GM12878 (cell line): ENCODE results near the gene PCYT1B. TPM values are rescaled to one million over a fixed set of nuclear protein-coding genes. Genes with fewer than 3 reads are reported as not detected.

ENCODE experiments used
- ATAC-seq: fragments of 200-7000 bp; cut with Tn5 transposase; 3 replicates; pipeline ENCODE4 v1.9.1; 2020; ENCODE audit warnings: mild to moderate bottlenecking, moderate library complexity
- BruUV-seq: library from RNA; stranded (reverse); fragments of 400-500 nt; replicated peaks from 2 replicates; lab custom pipeline; 2021; lab: Mats Ljungman, UMichigan
- CTCF ChIA-PET: fragments of 300-600 bp; sonication (Branson Sonifier 250); formaldehyde crosslinking; extraction: SDS; loops from one replicate; lab custom pipeline; 2021; ENCODE audit warnings: inconsistent platforms; lab: Yijun Ruan, JAX
- POLR2A ChIA-PET: fragments of 350-600 bp; formaldehyde crosslinking; extraction: SDS; loops from one replicate; lab custom pipeline; 2021; ENCODE audit warnings: inconsistent platforms; lab: Charles Lee
- RAD21 ChIA-PET: fragments of 300-600 bp; sonication (Branson Sonifier 250); formaldehyde crosslinking; loops from one replicate; lab custom pipeline; 2023; ENCODE audit warnings: antibody characterized with exemption; ENCODE audit not compliant: unreplicated experiment; lab: Charles Lee
- SMC1A ChIA-PET: fragments of 300-600 bp; sonication (Branson Sonifier 250); formaldehyde crosslinking; loops from one replicate; lab custom pipeline; 2023; ENCODE audit not compliant: unreplicated experiment, uncharacterized antibody; lab: Charles Lee
- DNase-seq: peaks from one replicate; pipeline ENCODE4 v3.0.0-alpha.2; 2011; ENCODE audit warnings: low read depth, low spot score
- FAIRE-seq: peaks from 3 replicates; lab custom pipeline; 2011; peaks lifted over from hg19 to GRCh38; lab: Jason Lieb, UNC
- H2AFZ ChIP-seq: 2 replicates; pipeline ENCODE4 v1.6.0; 2011; ENCODE audit warnings: low read depth, low read length, control low read depth; ENCODE audit not compliant: control insufficient read depth
- H3K27ac ChIP-seq: 2 replicates; pipeline ENCODE4 v1.5.1; 2011; ENCODE audit warnings: control low read depth; ENCODE audit not compliant: control insufficient read depth, insufficient read depth
- H3K27me3 ChIP-seq, 2 experiments: replicated peaks in 1 of 2; 2 replicates each; pipeline versions ENCODE4 v1.6.0 to v1.6.1; 2011; ENCODE audit warnings: low read length in 1 of 2; ENCODE audit not compliant: control insufficient read depth in 2 of 2, insufficient read depth in 2 of 2
- H3K36me3 ChIP-seq, 2 experiments: 2 replicates each; pipeline ENCODE4 v1.5.1; 2011; ENCODE audit warnings: low read length in 1 of 2; ENCODE audit not compliant: control insufficient read depth in 2 of 2, insufficient read depth in 2 of 2
- H3K4me1 ChIP-seq: 2 replicates; pipeline ENCODE4 v1.6.1; 2011; ENCODE audit warnings: mild to moderate bottlenecking, low read length, moderate library complexity, mixed read lengths; ENCODE audit not compliant: control insufficient read depth, insufficient read depth
- H3K4me2 ChIP-seq: 2 replicates; pipeline ENCODE4 v1.6.0; 2011; ENCODE audit warnings: control low read depth; ENCODE audit not compliant: control insufficient read depth, insufficient read depth
- H3K4me3 ChIP-seq: fragments of 200-600 bp; sonication (generic); 2 replicates; pipeline ENCODE4 v1.5.1; 2016
- H3K79me2 ChIP-seq: 2 replicates; pipeline ENCODE4 v1.6.0; 2011; ENCODE audit warnings: low read length; ENCODE audit not compliant: control insufficient read depth, insufficient read depth
- H3K9ac ChIP-seq: 2 replicates; pipeline ENCODE4 v1.8.0; 2011; ENCODE audit warnings: low read length, control low read depth, mixed read lengths; ENCODE audit not compliant: control insufficient read depth, insufficient read depth
- H3K9me3 ChIP-seq: replicated peaks from 3 replicates; pipeline ENCODE4 v1.5.1; 2011; ENCODE audit warnings: mild to moderate bottlenecking, low read length; ENCODE audit not compliant: control insufficient read depth, insufficient read depth
- H4K20me1 ChIP-seq: 2 replicates; pipeline ENCODE4 v1.6.0; 2011; ENCODE audit not compliant: control insufficient read depth, insufficient read depth
- CHD4 ChIP-seq: fragments of 200-600 bp; sonication (generic); IDR thresholded peaks from 2 replicates; pipeline ENCODE4 v1.6.1; 2016; ENCODE audit warnings: mild to moderate bottlenecking
- PML ChIP-seq: IDR thresholded peaks from 2 replicates; pipeline ENCODE4 v1.6.1; 2012; ENCODE audit warnings: low read length, inconsistent platforms
- YY1 ChIP-seq: IDR thresholded peaks from 2 replicates; pipeline ENCODE4 v1.6.1; 2011; ENCODE audit warnings: low read depth, mild to moderate bottlenecking, low read length
- WGBS: methylation state at CpG from one replicate; pipeline ENCODE4 v1.1.6; 2016; ENCODE audit warnings: low lambda C conversion rate; ENCODE audit not compliant: insufficient replicate concordance, insufficient coverage; ENCODE audit errors: missing lambda C conversion rate; 5-methylcytosine and 5-hydroxymethylcytosine counted together
- in situ Hi-C: fragments of 300-500 bp; cut with MboI; formaldehyde crosslinking; loops from 9 replicates; pipeline ENCODE4 v1.14.3; 2018; ENCODE audit warnings: mixed read lengths
- intact Hi-C: fragments of 100-400 bp; cut with micrococcal nuclease; formaldehyde crosslinking; loops from one replicate; pipeline ENCODE4 v1.14.2; 2022; ENCODE audit not compliant: unreplicated experiment
- polyA plus RNA-seq, 11 experiments: library from polyadenylated mRNA; depleted of rRNA in 4 of 11; unstranded in 6 of 11; stranded (reverse) in 5 of 11; fragments of >200 nt; fragmentation: Nextera tagmentation in 4 of 11; fragmentation: Illumina TruSeq in 1 of 11; extraction: Ambion mirVana in 4 of 11; extraction: Trizol in 1 of 11; gene quantifications; 1 replicate in 1 of 11; 2 replicates in 10 of 11; pipeline versions ENCODE4 v1.2.1 to v1.2.3, GENCODE V29; 2011 to 2016; ENCODE audit warnings: inconsistent platforms in 2 of 11, missing spikeins in 2 of 11, low read depth in 1 of 11
- total RNA-seq, 4 experiments: library from RNA; depleted of rRNA in 3 of 4; stranded (reverse); fragments of >200 nt in 3 of 4; fragmentation: Illumina TruSeq in 1 of 4; extraction: Trizol in 1 of 4; gene quantifications; 2 replicates each; pipeline versions ENCODE4 v1.2.1 to v1.2.3, GENCODE V29; 2013 to 2021
- TF ChIP-seq, protein P1 (sequence below): fragments of 450-650 bp; IDR thresholded peaks from 2 replicates; pipeline ENCODE4 v1.6.1; 2017; ENCODE audit warnings: low read depth, mild to moderate bottlenecking, moderate library complexity
- TF ChIP-seq, protein P2 (sequence below): IDR thresholded peaks from 2 replicates; pipeline ENCODE4 v1.6.1; 2012; ENCODE audit warnings: low read length, inconsistent platforms

PCYT1B gene
- total and polyA plus RNA-seq, 10 of the 15 experiments (the other 5 are each of a cell fraction or from before 2014, with no cell fraction given): 0.10 TPM; not detected in 9

DNA sequence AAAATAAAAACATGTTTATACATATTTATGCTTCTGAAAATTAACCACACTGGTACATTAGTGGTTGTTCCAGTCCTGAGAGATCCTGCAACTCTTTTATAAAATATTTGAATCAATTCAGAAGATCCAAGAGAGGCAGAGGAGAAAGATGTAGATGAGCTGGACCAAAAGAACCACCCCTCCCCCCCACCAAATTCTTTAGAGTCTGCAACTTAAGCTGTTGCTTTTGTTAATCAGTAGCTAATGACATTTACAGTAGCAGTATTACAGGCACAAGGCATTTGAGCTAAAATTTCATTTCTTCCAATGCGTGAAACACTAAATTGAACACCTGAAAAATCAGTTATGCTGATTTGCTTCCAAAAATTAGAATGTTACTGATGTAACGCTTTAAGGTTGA, 120.5 kb downstream of the PCYT1B start:
- ChIA-PET CTCF (interaction anchor here (0.7 to 1.5 kb wide), 3 partner anchors 14 to 59 kb away, joined by 3 to 4 read pairs (median 4); no protein-coding TSS in a partner anchor), RAD21 (interaction anchor here (0.7 to 1.0 kb wide), 2 partner anchors 12 to 172 kb away, joined by 3 to 4 read pairs; no protein-coding TSS in a partner anchor), SMC1A (interaction anchor here (0.9 to 2.0 kb wide), 4 partner anchors 12 to 131 kb away, joined by 3 to 9 read pairs (median 4); no protein-coding TSS in a partner anchor), POLR2A (interaction anchor here (0.5 kb wide), 1 partner anchor 15 kb away, joined by 4 read pairs; no protein-coding TSS in a partner anchor)
- Histone ChIP-seq H3K27ac (no peak overlapping the region), H3K4me3 (no peak overlapping the region), H3K36me3 (no peaks in the 10 kb centered on the region; a peak in 1 of 4 replicates), H2AFZ (no peak overlapping the region), H3K4me1 (no peaks in the 10 kb centered on the region), H3K4me2 (no peak overlapping the region), H3K27me3 (no peaks in the 10 kb centered on the region), H3K9me3 (no peaks in the 10 kb centered on the region), H4K20me1 (no peaks in the 10 kb centered on the region), H3K79me2 (no peaks in the 10 kb centered on the region), H3K9ac (no peak overlapping the region)
- BruUV-seq: no TSS peak
- DNase-seq: no peak
- in situ Hi-C loops: no loop called here
- no peak for TF ChIP-seq CHD4
- no peak for TF ChIP-seq PML
- TF ChIP-seq, protein P1, sequence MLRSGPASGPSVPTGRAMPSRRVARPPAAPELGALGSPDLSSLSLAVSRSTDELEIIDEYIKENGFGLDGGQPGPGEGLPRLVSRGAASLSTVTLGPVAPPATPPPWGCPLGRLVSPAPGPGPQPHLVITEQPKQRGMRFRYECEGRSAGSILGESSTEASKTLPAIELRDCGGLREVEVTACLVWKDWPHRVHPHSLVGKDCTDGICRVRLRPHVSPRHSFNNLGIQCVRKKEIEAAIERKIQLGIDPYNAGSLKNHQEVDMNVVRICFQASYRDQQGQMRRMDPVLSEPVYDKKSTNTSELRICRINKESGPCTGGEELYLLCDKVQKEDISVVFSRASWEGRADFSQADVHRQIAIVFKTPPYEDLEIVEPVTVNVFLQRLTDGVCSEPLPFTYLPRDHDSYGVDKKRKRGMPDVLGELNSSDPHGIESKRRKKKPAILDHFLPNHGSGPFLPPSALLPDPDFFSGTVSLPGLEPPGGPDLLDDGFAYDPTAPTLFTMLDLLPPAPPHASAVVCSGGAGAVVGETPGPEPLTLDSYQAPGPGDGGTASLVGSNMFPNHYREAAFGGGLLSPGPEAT: no peak
- TF ChIP-seq, protein P2, sequence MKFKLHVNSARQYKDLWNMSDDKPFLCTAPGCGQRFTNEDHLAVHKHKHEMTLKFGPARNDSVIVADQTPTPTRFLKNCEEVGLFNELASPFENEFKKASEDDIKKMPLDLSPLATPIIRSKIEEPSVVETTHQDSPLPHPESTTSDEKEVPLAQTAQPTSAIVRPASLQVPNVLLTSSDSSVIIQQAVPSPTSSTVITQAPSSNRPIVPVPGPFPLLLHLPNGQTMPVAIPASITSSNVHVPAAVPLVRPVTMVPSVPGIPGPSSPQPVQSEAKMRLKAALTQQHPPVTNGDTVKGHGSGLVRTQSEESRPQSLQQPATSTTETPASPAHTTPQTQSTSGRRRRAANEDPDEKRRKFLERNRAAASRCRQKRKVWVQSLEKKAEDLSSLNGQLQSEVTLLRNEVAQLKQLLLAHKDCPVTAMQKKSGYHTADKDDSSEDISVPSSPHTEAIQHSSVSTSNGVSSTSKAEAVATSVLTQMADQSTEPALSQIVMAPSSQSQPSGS: no peak
- no peak for TF ChIP-seq YY1
- 56% methylated on average over 2 of the region's 2 CpGs for WGBS
- intact Hi-C loops: no loop called here
- FAIRE-seq: no peak
- no peak for ATAC-seq
